HAP-1 (cell line): Measurements from ENCODE around the gene NFATC1.
"Not testable (repeated sequence)": the region's sequence is repeated elsewhere in the genome, so short reads cannot be mapped to it uniquely, and the experiment has no call there.

Experiments used
- DNase-seq, 2 experiments: peaks; one replicate each; pipeline ENCODE4 v3.0.0-alpha.2; 2016 to 2020; ENCODE audit warnings: low spot score in 2 of 2
- H3K27me3 ChIP-seq: fragments of 250-450 bp; sonication (Bioruptor Pico); 2 replicates; pipeline ENCODE4 v1.5.1; 2020; ENCODE audit warnings: low read depth, mild to moderate bottlenecking, moderate library complexity
- H3K36me3 ChIP-seq: fragments of 250-450 bp; sonication (Bioruptor Pico); replicated peaks from 2 replicates; pipeline ENCODE4 v1.5.1; 2020; ENCODE audit warnings: mild to moderate bottlenecking
- H3K4me1 ChIP-seq: fragments of 250-450 bp; sonication (Bioruptor Pico); 2 replicates; pipeline ENCODE4 v1.5.1; 2020; ENCODE audit warnings: mild to moderate bottlenecking
- H3K4me3 ChIP-seq: fragments of 250-450 bp; sonication (Bioruptor Pico); 2 replicates; pipeline ENCODE4 v1.5.1; 2020; ENCODE audit warnings: mild to moderate bottlenecking, moderate library complexity
- H3K9me3 ChIP-seq: fragments of 250-450 bp; sonication (Bioruptor Pico); 2 replicates; pipeline ENCODE4 v1.5.1; 2020; ENCODE audit warnings: mild to moderate bottlenecking, moderate library complexity
- in situ Hi-C: fragments of 300-500 bp; cut with MboI; formaldehyde crosslinking; loops from 3 replicates; pipeline ENCODE4 v1.14.3; 2020; ENCODE audit warnings: low sequenced_read_pairs, inconsistent platforms, mixed read lengths

NFATC1 gene

GRCh38 chr18:79367989-79368388, 27.7 kb upstream of the NFATC1 start:
- Histone ChIP-seq H3K4me3 (no peak overlapping the region), H3K9me3 (no peaks in the 10 kb centered on the region), H3K4me1 (peaks cover 10% of the 10 kb centered on the region), H3K36me3 (no peaks in the 10 kb centered on the region), H3K27me3 (no peaks in the 10 kb centered on the region)
- DNase-seq: no peak
- in situ Hi-C loops: no loop called here

GRCh38 chr18:79368681-79369080, 27.0 kb upstream of the NFATC1 start:
- peaks cover 12% of the 10 kb centered on the region for H3K4me1 ChIP-seq
- H3K36me3 ChIP-seq: no peaks in the 10 kb centered on the region
- H3K27me3 ChIP-seq: no peaks in the 10 kb centered on the region
- H3K9me3 ChIP-seq: no peaks in the 10 kb centered on the region
- DNase-seq: no peak
- H3K4me3 ChIP-seq: no peak overlapping the region
- in situ Hi-C loops: no loop called here

- no peak overlapping the region for H3K4me3 ChIP-seq
- H3K36me3 ChIP-seq: no peaks in the 10 kb centered on the region
- no peaks in the 10 kb centered on the region for H3K27me3 ChIP-seq
- no peaks in the 10 kb centered on the region for H3K9me3 ChIP-seq
- DNase-seq: no peak
- peaks cover 12% of the 10 kb centered on the region for H3K4me1 ChIP-seq
- in situ Hi-C loops: loop anchor here (10.0 kb wide), 1 partner anchor 273 kb away; no protein-coding TSS in a partner anchor
Observed at GRCh38 chr18:79371561-79372121, 24.1 kb upstream of the NFATC1 start.

- no peaks in the 10 kb centered on the region for H3K9me3 ChIP-seq
- H3K4me3 ChIP-seq: no peak overlapping the region
- peaks cover 12% of the 10 kb centered on the region for H3K4me1 ChIP-seq
- no peaks in the 10 kb centered on the region for H3K27me3 ChIP-seq
- DNase-seq: peak in 1 of 2 experiments; percentile 48
- in situ Hi-C loops: loop anchor here (10.0 kb wide), 1 partner anchor 272 kb away; no protein-coding TSS in a partner anchor
- no peaks in the 10 kb centered on the region for H3K36me3 ChIP-seq
Observed at GRCh38 chr18:79372461-79372860, 23.3 kb upstream of the NFATC1 start.

GRCh38 chr18:79372991-79373390, 22.7 kb upstream of the NFATC1 start:
- no peaks in the 10 kb centered on the region for H3K27me3 ChIP-seq
- peak in 1 of 2 experiments; percentile 80 for DNase-seq
- no peaks in the 10 kb centered on the region for H3K36me3 ChIP-seq
- peaks cover 12% of the 10 kb centered on the region for H3K4me1 ChIP-seq
- no peaks in the 10 kb centered on the region for H3K9me3 ChIP-seq
- no peak overlapping the region for H3K4me3 ChIP-seq
- in situ Hi-C loops: loop anchor here (10.0 kb wide), 1 partner anchor 272 kb away; no protein-coding TSS in a partner anchor

GRCh38 chr18:79373736-79374135, 22.0 kb upstream of the NFATC1 start:
- no peaks in the 10 kb centered on the region for H3K27me3 ChIP-seq
- H3K36me3 ChIP-seq: no peaks in the 10 kb centered on the region
- DNase-seq: no peak
- H3K9me3 ChIP-seq: no peaks in the 10 kb centered on the region
- no peak overlapping the region for H3K4me3 ChIP-seq
- peaks cover 12% of the 10 kb centered on the region for H3K4me1 ChIP-seq
- in situ Hi-C loops: loop anchor here (10.0 kb wide), 1 partner anchor 271 kb away; no protein-coding TSS in a partner anchor

- no peak for DNase-seq
- no peaks in the 10 kb centered on the region for H3K27me3 ChIP-seq
- H3K4me1 ChIP-seq: peaks cover 12% of the 10 kb centered on the region
- H3K9me3 ChIP-seq: no peaks in the 10 kb centered on the region
- H3K36me3 ChIP-seq: no peaks in the 10 kb centered on the region
- no peak overlapping the region for H3K4me3 ChIP-seq
- in situ Hi-C loops: loop anchor here (10.0 kb wide), 1 partner anchor 270 kb away; no protein-coding TSS in a partner anchor
Observed at GRCh38 chr18:79374408-79375171, 21.1 kb upstream of the NFATC1 start.

GRCh38 chr18:79375441-79376154, 20.1 kb upstream of the NFATC1 start:
- in situ Hi-C loops: loop anchor here (10.0 kb wide), 1 partner anchor 269 kb away; no protein-coding TSS in a partner anchor
- H3K36me3 ChIP-seq: no peaks in the 10 kb centered on the region

GRCh38 chr18:79376661-79377060, 19.1 kb upstream of the NFATC1 start:
- H3K9me3 ChIP-seq, DNase-seq, H3K27me3 ChIP-seq, H3K36me3 ChIP-seq, H3K4me3 ChIP-seq: not testable (repeated sequence)
- H3K4me1 ChIP-seq: peaks cover 12% of the 10 kb centered on the region
- in situ Hi-C loops: loop anchor here (10.0 kb wide), 1 partner anchor 268 kb away; no protein-coding TSS in a partner anchor

More at GRCh38 chr18:79375441-79376154, 20.1 kb upstream of the NFATC1 start:
- Histone ChIP-seq H3K4me3 (no peak overlapping the region), H3K27me3 (no peaks in the 10 kb centered on the region), H3K4me1 (peaks cover 12% of the 10 kb centered on the region), H3K9me3 (no peaks in the 10 kb centered on the region)
- DNase-seq: no peak

- no peaks in the 10 kb centered on the region for H3K9me3 ChIP-seq
- H3K4me3 ChIP-seq: no peak overlapping the region
- no peaks in the 10 kb centered on the region for H3K27me3 ChIP-seq
- no peaks in the 10 kb centered on the region for H3K36me3 ChIP-seq
- no peak for DNase-seq
- in situ Hi-C loops: loop anchor here (10.0 kb wide), 1 partner anchor 267 kb away; no protein-coding TSS in a partner anchor
- H3K4me1 ChIP-seq: peaks cover 9% of the 10 kb centered on the region
Observed at GRCh38 chr18:79377187-79377891, 18.4 kb upstream of the NFATC1 start.

GRCh38 chr18:79378536-79379250, 17.0 kb upstream of the NFATC1 start:
- DNase-seq: peak; percentile 60 to 86
- no peaks in the 10 kb centered on the region for H3K36me3 ChIP-seq
- H3K4me3 ChIP-seq: no peak overlapping the region
- no peaks in the 10 kb centered on the region for H3K9me3 ChIP-seq
- no peaks in the 10 kb centered on the region for H3K4me1 ChIP-seq
- in situ Hi-C loops: loop anchor here (10.0 kb wide), 1 partner anchor 266 kb away; no protein-coding TSS in a partner anchor
- H3K27me3 ChIP-seq: no peaks in the 10 kb centered on the region

- no peaks in the 10 kb centered on the region for H3K27me3 ChIP-seq
- H3K4me1 ChIP-seq: no peaks in the 10 kb centered on the region
- H3K4me3 ChIP-seq: no peak overlapping the region
- peak in 1 of 2 experiments; percentile 6 for DNase-seq
- in situ Hi-C loops: loop anchor here (10.0 kb wide), 1 partner anchor 265 kb away; no protein-coding TSS in a partner anchor
- no peaks in the 10 kb centered on the region for H3K9me3 ChIP-seq
- no peaks in the 10 kb centered on the region for H3K36me3 ChIP-seq
Observed at GRCh38 chr18:79379251-79379905, 16.4 kb upstream of the NFATC1 start.
